Panc1 (cell line): ENCODE measurements around the gene KTN1. TPM values are rescaled to one million over a fixed set of nuclear protein-coding genes. Genes with fewer than 3 reads are reported as not detected.

ENCODE experiments used
- ATAC-seq: fragments of 200-7000 bp; cut with Tn5 transposase; 2 replicates; pipeline ENCODE4 v1.9.1; 2020; ENCODE audit warnings: mild to moderate bottlenecking, moderate library complexity
- BruUV-seq: library from RNA; stranded (reverse); fragments of 400-500 nt; replicated peaks from 2 replicates; lab custom pipeline; 2021; lab: Mats Ljungman, UMichigan
- CTCF ChIA-PET: fragments of 300-600 bp; sonication (Branson Sonifier 250); formaldehyde crosslinking; loops from one replicate; lab custom pipeline; 2022; ENCODE audit warnings: antibody characterized with exemption; lab: Charles Lee
- POLR2A ChIA-PET: fragments of 300-600 bp; sonication (Branson Sonifier 250); formaldehyde crosslinking; loops from one replicate; lab custom pipeline; 2022; ENCODE audit warnings: antibody characterized with exemption; lab: Charles Lee
- DNase-seq: peaks from one replicate; pipeline ENCODE4 v3.0.0-alpha.2; 2010; ENCODE audit warnings: low read depth, low spot score
- H3K27ac ChIP-seq: 2 replicates; pipeline ENCODE4 v1.5.1; 2011; ENCODE audit warnings: mild to moderate bottlenecking, low read length, inconsistent platforms
- H3K27me3 ChIP-seq: fragments of 200-500 bp; sonication (Bioruptor generic); 2 replicates; pipeline ENCODE4 v1.6.0; 2014; ENCODE audit warnings: low read length, inconsistent platforms; ENCODE audit not compliant: control insufficient read depth, insufficient read depth
- H3K36me3 ChIP-seq: fragments of 200-500 bp; sonication (Bioruptor generic); 2 replicates; pipeline ENCODE4 v1.5.1; 2014; ENCODE audit warnings: inconsistent platforms, mild to moderate bottlenecking, low read length, moderate library complexity; ENCODE audit not compliant: control insufficient read depth, insufficient read depth
- H3K4me1 ChIP-seq: 2 replicates; pipeline ENCODE4 v1.5.1; 2011; ENCODE audit warnings: inconsistent platforms, mild to moderate bottlenecking, low read length, moderate library complexity; ENCODE audit not compliant: control insufficient read depth, insufficient read depth
- H3K4me3 ChIP-seq, 2 experiments: 2 replicates each; pipeline ENCODE4 v1.5.1; 2011 to 2012; ENCODE audit warnings: low read depth in 2 of 2, low read length in 2 of 2, mild to moderate bottlenecking in 2 of 2, inconsistent platforms in 1 of 2, moderate library complexity in 1 of 2
- H3K9me3 ChIP-seq: fragments of 200-500 bp; sonication (Bioruptor generic); 2 replicates; pipeline ENCODE4 v1.5.1; 2014; ENCODE audit warnings: low read depth, mild to moderate bottlenecking, inconsistent platforms, low read length, moderate library complexity; ENCODE audit not compliant: control insufficient read depth, insufficient read depth
- POLR2AphosphoS5 ChIP-seq: IDR thresholded peaks from 2 replicates; pipeline ENCODE4 v1.6.1; 2012; ENCODE audit warnings: mild to moderate bottlenecking, low read depth, low read length, moderate library complexity
- SIN3A ChIP-seq: IDR thresholded peaks from 2 replicates; pipeline ENCODE4 v1.6.1; 2012; ENCODE audit warnings: low read depth, mild to moderate bottlenecking, low read length, moderate library complexity, borderline replicate concordance; ENCODE audit not compliant: insufficient read depth
- TCF7L2 ChIP-seq: IDR thresholded peaks from 2 replicates; pipeline ENCODE4 v1.6.1; 2011; ENCODE audit warnings: mild to moderate bottlenecking, low read depth, low read length, inconsistent platforms
- in situ Hi-C: cut with HindIII; loops from 2 replicates; pipeline ENCODE4 v1.10.0; 2016; ENCODE audit warnings: low sequenced_read_pairs, low pct_unique_long_range_greater_than_20kb
- intact Hi-C: fragments of 100-400 bp; cut with micrococcal nuclease; formaldehyde crosslinking; loops from one replicate; pipeline ENCODE4 v1.10.0; 2022; ENCODE audit not compliant: unreplicated experiment
- total RNA-seq: library from RNA; stranded (reverse); gene quantifications from one replicate; pipeline ENCODE4 v1.2.1, GENCODE V29; 2021; ENCODE audit not compliant: unreplicated experiment
- TF ChIP-seq, protein P1 (sequence below), 2 experiments: IDR thresholded peaks; 2 replicates each; pipeline ENCODE4 v1.6.1; 2011 to 2012; ENCODE audit warnings: low read depth in 2 of 2, control low read depth in 1 of 2, low read length in 1 of 2, mild to moderate bottlenecking in 1 of 2, moderate library complexity in 1 of 2; ENCODE audit not compliant: insufficient read depth in 1 of 2
- TF ChIP-seq, protein P2 (sequence below): fragments of 450-650 bp; IDR thresholded peaks from 2 replicates; pipeline ENCODE4 v1.5.1; 2017; ENCODE audit warnings: mild to moderate bottlenecking

The KTN1 gene
- total RNA-seq, 1 experiment from 2014 or later, result 310 TPM

DNA sequence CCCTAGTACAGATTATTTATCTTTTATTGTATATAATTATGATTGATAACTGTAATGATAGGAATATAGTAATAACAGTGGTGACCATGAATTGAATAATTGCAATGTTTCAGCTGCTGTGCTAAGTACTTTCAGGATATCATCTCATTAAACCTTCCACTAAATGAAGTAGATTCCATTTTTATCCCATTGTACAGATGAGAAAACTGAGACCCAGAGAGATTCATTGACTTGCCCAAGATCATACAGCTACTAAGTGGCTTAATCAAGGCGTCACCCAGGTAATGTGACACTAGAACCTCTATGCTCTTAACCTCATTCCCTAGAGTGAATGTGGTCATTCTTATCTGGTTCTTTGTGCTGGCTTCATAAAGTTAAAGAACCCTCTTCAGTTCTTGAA, 124.6 kb downstream of the KTN1 start:
- POLR2A ChIA-PET, result no interaction called here
- intact Hi-C loops (no loop called here), in situ Hi-C loops (no loop called here)
- no TSS peak for BruUV-seq
- no peaks in the 10 kb centered on the region for H3K36me3 ChIP-seq
- no peaks in the 10 kb centered on the region for H3K4me1 ChIP-seq
- ATAC-seq (no peak), DNase-seq (no peak)
- H3K4me3 ChIP-seq, result no peak overlapping the region
- no peaks in the 10 kb centered on the region for H3K27me3 ChIP-seq
- no peak for TF ChIP-seq SIN3A
- TF ChIP-seq, protein P1, sequence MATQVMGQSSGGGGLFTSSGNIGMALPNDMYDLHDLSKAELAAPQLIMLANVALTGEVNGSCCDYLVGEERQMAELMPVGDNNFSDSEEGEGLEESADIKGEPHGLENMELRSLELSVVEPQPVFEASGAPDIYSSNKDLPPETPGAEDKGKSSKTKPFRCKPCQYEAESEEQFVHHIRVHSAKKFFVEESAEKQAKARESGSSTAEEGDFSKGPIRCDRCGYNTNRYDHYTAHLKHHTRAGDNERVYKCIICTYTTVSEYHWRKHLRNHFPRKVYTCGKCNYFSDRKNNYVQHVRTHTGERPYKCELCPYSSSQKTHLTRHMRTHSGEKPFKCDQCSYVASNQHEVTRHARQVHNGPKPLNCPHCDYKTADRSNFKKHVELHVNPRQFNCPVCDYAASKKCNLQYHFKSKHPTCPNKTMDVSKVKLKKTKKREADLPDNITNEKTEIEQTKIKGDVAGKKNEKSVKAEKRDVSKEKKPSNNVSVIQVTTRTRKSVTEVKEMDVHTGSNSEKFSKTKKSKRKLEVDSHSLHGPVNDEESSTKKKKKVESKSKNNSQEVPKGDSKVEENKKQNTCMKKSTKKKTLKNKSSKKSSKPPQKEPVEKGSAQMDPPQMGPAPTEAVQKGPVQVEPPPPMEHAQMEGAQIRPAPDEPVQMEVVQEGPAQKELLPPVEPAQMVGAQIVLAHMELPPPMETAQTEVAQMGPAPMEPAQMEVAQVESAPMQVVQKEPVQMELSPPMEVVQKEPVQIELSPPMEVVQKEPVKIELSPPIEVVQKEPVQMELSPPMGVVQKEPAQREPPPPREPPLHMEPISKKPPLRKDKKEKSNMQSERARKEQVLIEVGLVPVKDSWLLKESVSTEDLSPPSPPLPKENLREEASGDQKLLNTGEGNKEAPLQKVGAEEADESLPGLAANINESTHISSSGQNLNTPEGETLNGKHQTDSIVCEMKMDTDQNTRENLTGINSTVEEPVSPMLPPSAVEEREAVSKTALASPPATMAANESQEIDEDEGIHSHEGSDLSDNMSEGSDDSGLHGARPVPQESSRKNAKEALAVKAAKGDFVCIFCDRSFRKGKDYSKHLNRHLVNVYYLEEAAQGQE (IDR thresholded peaks at IDR 0.05; ENCODE audit: insufficient read depth in 1 of 2, low read depth in 2 of 2, low read length in 1 of 2), result no peak
- TF ChIP-seq POLR2AphosphoS5, result no peak
- TF ChIP-seq, protein P2, sequence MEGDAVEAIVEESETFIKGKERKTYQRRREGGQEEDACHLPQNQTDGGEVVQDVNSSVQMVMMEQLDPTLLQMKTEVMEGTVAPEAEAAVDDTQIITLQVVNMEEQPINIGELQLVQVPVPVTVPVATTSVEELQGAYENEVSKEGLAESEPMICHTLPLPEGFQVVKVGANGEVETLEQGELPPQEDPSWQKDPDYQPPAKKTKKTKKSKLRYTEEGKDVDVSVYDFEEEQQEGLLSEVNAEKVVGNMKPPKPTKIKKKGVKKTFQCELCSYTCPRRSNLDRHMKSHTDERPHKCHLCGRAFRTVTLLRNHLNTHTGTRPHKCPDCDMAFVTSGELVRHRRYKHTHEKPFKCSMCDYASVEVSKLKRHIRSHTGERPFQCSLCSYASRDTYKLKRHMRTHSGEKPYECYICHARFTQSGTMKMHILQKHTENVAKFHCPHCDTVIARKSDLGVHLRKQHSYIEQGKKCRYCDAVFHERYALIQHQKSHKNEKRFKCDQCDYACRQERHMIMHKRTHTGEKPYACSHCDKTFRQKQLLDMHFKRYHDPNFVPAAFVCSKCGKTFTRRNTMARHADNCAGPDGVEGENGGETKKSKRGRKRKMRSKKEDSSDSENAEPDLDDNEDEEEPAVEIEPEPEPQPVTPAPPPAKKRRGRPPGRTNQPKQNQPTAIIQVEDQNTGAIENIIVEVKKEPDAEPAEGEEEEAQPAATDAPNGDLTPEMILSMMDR, result no peak
- TF ChIP-seq TCF7L2, result no peak
- CTCF ChIA-PET, result no interaction called here
- no peaks in the 10 kb centered on the region for H3K9me3 ChIP-seq
- H3K27ac ChIP-seq, result no peak overlapping the region

DNA sequence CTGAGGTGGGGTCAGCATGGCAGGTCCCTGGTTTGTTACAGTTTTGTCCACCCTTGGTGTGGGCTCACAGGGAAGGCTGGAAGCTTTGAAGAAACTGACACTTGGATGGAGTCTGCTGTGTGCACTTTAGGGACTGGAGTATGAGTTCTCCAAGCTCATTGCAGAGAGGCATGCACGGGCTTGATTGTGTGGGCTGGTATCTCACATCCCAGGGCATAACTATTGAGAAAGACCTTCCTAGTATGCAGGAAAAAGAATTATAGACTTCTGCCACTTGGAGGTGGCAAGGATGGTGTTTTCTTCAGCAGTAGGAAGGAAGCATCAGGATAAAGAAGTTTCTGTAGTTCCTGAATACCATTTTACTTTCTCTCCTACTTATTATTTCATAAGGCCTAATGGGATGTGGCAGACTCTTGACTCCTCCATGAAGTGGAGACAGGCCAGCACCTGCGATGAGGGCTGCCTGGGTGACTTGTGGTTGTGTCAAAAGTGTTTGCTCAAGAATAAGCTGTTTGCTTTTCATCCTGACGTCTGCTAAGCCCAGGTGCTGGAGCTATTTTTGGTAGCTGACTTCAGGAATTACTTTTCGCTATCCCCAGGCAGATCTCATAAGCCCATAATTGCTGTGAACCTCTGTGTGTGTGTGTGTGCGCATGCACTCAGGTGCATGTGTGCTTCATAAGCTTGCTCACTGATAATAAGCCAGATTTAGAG, 125.8 kb downstream of the KTN1 start:
- ChIA-PET POLR2A (no interaction called here), CTCF (interaction anchor here (0.6 kb wide), 1 partner anchor 742 kb away, joined by 3 read pairs; no protein-coding TSS in a partner anchor)
- ATAC-seq (no peak), DNase-seq (no peak)
- Histone ChIP-seq H3K9me3 (no peaks in the 10 kb centered on the region), H3K4me1 (no peaks in the 10 kb centered on the region), H3K27ac (no peak overlapping the region), H3K4me3 (no peak overlapping the region), H3K27me3 (no peaks in the 10 kb centered on the region), H3K36me3 (no peaks in the 10 kb centered on the region)
- in situ Hi-C loops, result no loop called here
- BruUV-seq, result no TSS peak
- intact Hi-C loops, result loop anchor here (2.0 kb wide), 1 partner anchor 769 kb away; no protein-coding TSS in a partner anchor
- no peak for TF ChIP-seq SIN3A
- TF ChIP-seq POLR2AphosphoS5, result no peak
- TF ChIP-seq, protein P2, result no peak
- TF ChIP-seq, protein P1 (IDR thresholded peaks at IDR 0.05; ENCODE audit: insufficient read depth in 1 of 2, low read depth in 2 of 2, low read length in 1 of 2), result no peak
- TF ChIP-seq TCF7L2, result no peak
